T-cell (primary cell): ENCODE data around the gene RIN3. TPM values are rescaled to one million over a fixed set of nuclear protein-coding genes. Genes with fewer than 3 reads are reported as not detected.

ENCODE experiments used
- ATAC-seq, 4 experiments: fragments of 200-7000 bp in 3 of 4; fragments of 150-1000 bp in 1 of 4; cut with Tn5 transposase; replicated peaks in 1 of 4; 1 replicate in 3 of 4; 2 replicates in 1 of 4; pipeline ENCODE4 v1.10.0; 2021; ENCODE audit warnings: moderate library complexity in 3 of 4, mild to moderate bottlenecking in 2 of 4, moderate number of reproducible peaks in 1 of 4
- CTCF ChIA-PET, 2 donors: fragments of 300-600 bp; sonication (Branson Sonifier 250); formaldehyde crosslinking; loops; one replicate each; lab custom pipeline; 2022; ENCODE audit warnings: antibody characterized with exemption in 2 of 2; lab: Charles Lee
- POLR2A ChIA-PET, 2 donors: fragments of 300-600 bp; sonication (Branson Sonifier 250); formaldehyde crosslinking; loops; one replicate each; lab custom pipeline; 2022; ENCODE audit warnings: antibody characterized with exemption in 2 of 2; lab: Charles Lee
- DNase-seq, 35 experiments: peaks; one replicate each; pipeline versions ENCODE4 v3.0.0 to v3.0.0-alpha.2; 2013 to 2023
- H3K27ac ChIP-seq: one replicate; pipeline ENCODE4 v1.5.1; 2013; ENCODE audit warnings: low read length
- H3K27me3 ChIP-seq, 2 experiments: replicated peaks in 1 of 2; 1 replicate in 1 of 2; 2 replicates in 1 of 2; pipeline versions ENCODE4 v1.6.1 to v1.7.0; 2013; ENCODE audit warnings: low read length in 1 of 2, mixed read lengths in 1 of 2; ENCODE audit not compliant: control insufficient read depth in 2 of 2, insufficient read depth in 2 of 2; ENCODE audit errors: extremely low read depth in 1 of 2
- H3K36me3 ChIP-seq, 2 donors: 1 replicate in 1 of 2; 2 replicates in 1 of 2; pipeline versions ENCODE4 v1.6.1 to v1.7.0; 2013; ENCODE audit warnings: low read length in 1 of 2; ENCODE audit not compliant: control insufficient read depth in 2 of 2, insufficient read depth in 1 of 2; ENCODE audit errors: extremely low read depth in 1 of 2
- H3K4me1 ChIP-seq, 2 experiments: 1 replicate in 1 of 2; 2 replicates in 1 of 2; pipeline versions ENCODE4 v1.6.1 to v1.7.0; 2013; ENCODE audit warnings: low read length in 2 of 2, mixed read lengths in 1 of 2; ENCODE audit not compliant: insufficient read depth in 2 of 2, control insufficient read depth in 1 of 2; ENCODE audit errors: extremely low read depth in 1 of 2
- H3K4me3 ChIP-seq, 2 donors: 1 replicate in 1 of 2; 2 replicates in 1 of 2; pipeline versions ENCODE4 v1.5.1 to v1.7.0; 2013; ENCODE audit warnings: mild to moderate bottlenecking in 2 of 2, low read length in 1 of 2, moderate library complexity in 1 of 2; ENCODE audit not compliant: control insufficient read depth in 1 of 2; ENCODE audit errors: extremely low read depth in 1 of 2
- H3K9me3 ChIP-seq: 2 replicates; pipeline ENCODE4 v1.7.0; 2013
- H3K27ac Mint-ChIP-seq, 2 donors: one replicate each; pipeline ENCODE4 v1.8.0; 2020 to 2021; ENCODE audit warnings: mild to moderate bottlenecking in 2 of 2, mixed read lengths in 2 of 2
- H3K27me3 Mint-ChIP-seq, 2 donors: one replicate each; pipeline ENCODE4 v1.8.0; 2021 to 2022; ENCODE audit warnings: mixed read lengths in 2 of 2
- H3K36me3 Mint-ChIP-seq: one replicate; pipeline ENCODE4 v1.8.0; 2021; ENCODE audit warnings: mixed read lengths
- H3K4me1 Mint-ChIP-seq, 3 donors: one replicate each; pipeline ENCODE4 v1.8.0; 2020 to 2022; ENCODE audit warnings: mixed read lengths in 3 of 3, mild to moderate bottlenecking in 1 of 3
- H3K4me3 Mint-ChIP-seq, 3 donors: one replicate each; pipeline ENCODE4 v1.8.0; 2020 to 2022; ENCODE audit warnings: mild to moderate bottlenecking in 3 of 3, mixed read lengths in 3 of 3, moderate library complexity in 3 of 3
- H3K9me3 Mint-ChIP-seq, 3 donors: one replicate each; pipeline ENCODE4 v1.8.0; 2020 to 2022; ENCODE audit warnings: mixed read lengths in 3 of 3
- WGBS: methylation state at CpG from one replicate; pipeline ENCODE4 v1.1.5; 2013; ENCODE audit warnings: missing lambda C conversion rate; ENCODE audit not compliant: insufficient coverage; 5-methylcytosine and 5-hydroxymethylcytosine counted together
- total RNA-seq, 35 experiments: library from RNA in 6 of 35; stranded (reverse) in 6 of 35; fragments of 120-200 nt in 1 of 35; gene quantifications; one replicate each; pipeline versions ENCODE4 v1.2.1 to v1.2.4 and lab custom pipeline; 2013 to 2026

Gene RIN3
- total RNA-seq, 5 donors from 2014 or later (not counting 1 experiment from before 2014, with no cell fraction given) = 89.9 to 107 (median 97.0) TPM

DNA sequence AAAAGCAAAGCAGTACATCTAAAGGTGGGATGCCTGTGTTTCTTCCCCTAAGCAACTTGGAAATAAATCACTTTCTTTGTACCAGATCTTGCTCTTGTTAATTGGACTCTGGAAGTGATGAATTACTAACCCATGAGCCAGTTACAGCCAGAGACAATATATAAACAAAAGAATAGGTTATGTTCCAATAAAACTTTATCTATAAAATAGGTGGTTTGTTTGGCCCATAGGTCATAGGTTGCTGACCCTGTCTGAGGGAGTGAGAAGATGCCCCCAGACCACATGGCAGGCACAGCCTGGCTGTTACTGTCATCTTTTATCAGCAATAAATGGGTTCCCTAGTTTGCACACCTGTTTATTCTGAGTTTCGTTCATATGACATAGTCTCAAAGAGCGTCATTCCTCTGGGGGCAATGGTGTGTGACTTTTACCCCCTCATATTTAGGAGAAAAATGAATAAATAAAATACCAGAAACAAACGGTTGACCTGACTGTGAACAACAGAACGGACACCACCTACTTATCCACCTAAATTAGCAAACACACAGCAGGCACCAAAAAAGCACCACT is 224.1 kb downstream of the RIN3 start:
- no peaks in the 10 kb centered on the region for H3K36me3 ChIP-seq
- Mint-ChIP-seq H3K36me3 (no peaks in the 10 kb centered on the region), H3K27me3 (no peaks in the 10 kb centered on the region), H3K9me3 (no peaks in the 10 kb centered on the region), H3K4me1 (peaks cover 13 to 20% (median 17%) of the 10 kb centered on the region in 3 donors), H3K4me3 (peak overlapping the region in 1 of 3 donors; percentile 18), H3K27ac (peak overlapping the region; percentile 77 to 90)
- DNase-seq = no peak
- no peaks in the 10 kb centered on the region for H3K27me3 ChIP-seq
- CTCF ChIA-PET = no interaction called here
- H3K27ac ChIP-seq = no peak overlapping the region
- no CpG with 5 or more reads among the region's 4 CpGs for WGBS
- ATAC-seq = no peak
- H3K4me1 ChIP-seq = peaks cover 8 to 13% of the 10 kb centered on the region in 2 experiments
- POLR2A ChIA-PET = no interaction called here
- no peak overlapping the region for H3K4me3 ChIP-seq
- no peaks in the 10 kb centered on the region for H3K9me3 ChIP-seq

Other genes starting within 250 kb of the RIN3 start
- under 1 TPM in 2 of 5 donors, not detected in 3; 0.14 to 0.15 TPM for gene SLC24A4, start 190.6 kb upstream of the RIN3 start, total RNA-seq
- 10 to 100 TPM in 2 of 5 donors, 1 to 10 TPM in 3; 6.1 to 11.1 (median 8.8) TPM for gene LGMN, start 234.8 kb downstream of the RIN3 start, total RNA-seq